HEK293 (cell line): ENCODE data around the gene ATXN1L.
A peak's percentile ranks its signal among the peaks of the same experiment; 100 is the strongest.

Experiments used
- ATF2 ChIP-seq: fragments of 450-650 bp; formaldehyde crosslinking; IDR thresholded peaks from 2 replicates; pipeline ENCODE4 v1.5.1; 2016; ENCODE audit warnings: missing biosample characterization, missing genetic modification characterization, low read depth
- BCL6B ChIP-seq: fragments of 450-650 bp; formaldehyde crosslinking; IDR thresholded peaks from 2 replicates; pipeline ENCODE4 v1.5.1; 2017; ENCODE audit warnings: missing biosample characterization, missing genetic modification characterization
- GLI2 ChIP-seq: fragments of 450-650 bp; formaldehyde crosslinking; IDR thresholded peaks from 2 replicates; pipeline ENCODE4; 2017; ENCODE audit warnings: missing biosample characterization, missing genetic modification characterization, low read depth, borderline replicate concordance
- IKZF3 ChIP-seq: fragments of 450-650 bp; IDR thresholded peaks from 2 replicates; pipeline ENCODE4 v1.5.0; 2018; ENCODE audit warnings: missing biosample characterization, mild to moderate bottlenecking, missing genetic modification characterization, moderate library complexity
- KLF1 ChIP-seq: fragments of 450-650 bp; formaldehyde crosslinking; IDR thresholded peaks from 2 replicates; pipeline ENCODE4 v1.5.1; 2016; ENCODE audit warnings: missing biosample characterization, missing genetic modification characterization
- KLF8 ChIP-seq: fragments of 450-650 bp; formaldehyde crosslinking; IDR thresholded peaks from 2 replicates; pipeline ENCODE4 v1.5.1; 2016; ENCODE audit warnings: missing biosample characterization, missing genetic modification characterization
- MEIS1 ChIP-seq: sonication (generic); formaldehyde crosslinking; IDR thresholded peaks from 2 replicates; pipeline ENCODE4 v1.8.1; 2022; ENCODE audit warnings: missing genetic modification reagents, mild to moderate bottlenecking, borderline replicate concordance
- PBX3 ChIP-seq: sonication (generic); formaldehyde crosslinking; IDR thresholded peaks from 2 replicates; pipeline ENCODE4 v1.8.1; 2022; ENCODE audit warnings: mild to moderate bottlenecking, moderate library complexity, missing genetic modification reagents
- PRDM6 ChIP-seq: fragments of 450-650 bp; formaldehyde crosslinking; IDR thresholded peaks from 2 replicates; pipeline ENCODE4 v1.5.1; 2017; ENCODE audit warnings: missing biosample characterization, missing genetic modification characterization
- RBAK ChIP-seq: fragments of 450-650 bp; formaldehyde crosslinking; IDR thresholded peaks from 2 replicates; pipeline ENCODE4 v1.5.1; 2016; ENCODE audit warnings: missing biosample characterization, missing genetic modification characterization
- SCRT1 ChIP-seq: fragments of 450-650 bp; formaldehyde crosslinking; IDR thresholded peaks from 2 replicates; pipeline ENCODE4 v1.5.1; 2016; ENCODE audit warnings: missing biosample characterization, missing genetic modification characterization, borderline replicate concordance
- SP7 ChIP-seq: fragments of 450-650 bp; formaldehyde crosslinking; IDR thresholded peaks from 2 replicates; pipeline ENCODE4 v1.5.1; 2016; ENCODE audit warnings: missing biosample characterization, missing genetic modification characterization
- ZBTB20 ChIP-seq: fragments of 450-650 bp; formaldehyde crosslinking; IDR thresholded peaks from 2 replicates; pipeline ENCODE4 v1.5.1; 2016; ENCODE audit warnings: missing biosample characterization, missing genetic modification characterization
- ZBTB21 ChIP-seq: fragments of 450-650 bp; formaldehyde crosslinking; IDR thresholded peaks from 2 replicates; pipeline ENCODE4 v1.5.1; 2017; ENCODE audit warnings: missing biosample characterization, missing genetic modification characterization
- ZFP41 ChIP-seq: fragments of 450-650 bp; formaldehyde crosslinking; IDR thresholded peaks from 2 replicates; pipeline ENCODE4 v1.5.1; 2016; ENCODE audit warnings: missing biosample characterization, missing genetic modification characterization, borderline replicate concordance
- ZNF140 ChIP-seq: fragments of 450-650 bp; formaldehyde crosslinking; IDR thresholded peaks from 2 replicates; pipeline ENCODE4 v1.5.1; 2016; ENCODE audit warnings: missing biosample characterization, missing genetic modification characterization
- ZNF266 ChIP-seq: fragments of 450-650 bp; formaldehyde crosslinking; IDR thresholded peaks from 2 replicates; pipeline ENCODE4 v1.5.1; 2016; ENCODE audit warnings: missing biosample characterization, missing genetic modification characterization, low read depth
- ZNF292 ChIP-seq: fragments of 450-650 bp; formaldehyde crosslinking; IDR thresholded peaks from 2 replicates; pipeline ENCODE4 v1.5.1; 2016; ENCODE audit warnings: low read depth, missing biosample characterization, missing genetic modification characterization, borderline replicate concordance
- ZNF473 ChIP-seq: fragments of 450-650 bp; formaldehyde crosslinking; IDR thresholded peaks from 2 replicates; pipeline ENCODE4 v1.5.1; 2017; ENCODE audit warnings: missing biosample characterization, missing genetic modification characterization
- ZNF488 ChIP-seq: fragments of 450-650 bp; formaldehyde crosslinking; IDR thresholded peaks from 2 replicates; pipeline ENCODE4 v1.5.1; 2016; ENCODE audit warnings: missing biosample characterization, missing genetic modification characterization
- ZNF571 ChIP-seq: fragments of 450-650 bp; formaldehyde crosslinking; IDR thresholded peaks from 2 replicates; pipeline ENCODE4 v1.5.0; 2017; ENCODE audit warnings: missing biosample characterization, missing genetic modification characterization
- ZNF580 ChIP-seq: fragments of 450-650 bp; formaldehyde crosslinking; IDR thresholded peaks from 2 replicates; pipeline ENCODE4 v1.5.1; 2016; ENCODE audit warnings: missing biosample characterization, missing genetic modification characterization
- ZNF626 ChIP-seq: fragments of 450-650 bp; sonication (Bioruptor Pico); formaldehyde crosslinking; IDR thresholded peaks from 2 replicates; pipeline ENCODE4 v1.5.1; 2018; ENCODE audit warnings: missing biosample characterization, missing genetic modification characterization, inconsistent platforms
- ZNF645 ChIP-seq: fragments of 450-650 bp; formaldehyde crosslinking; IDR thresholded peaks from 2 replicates; pipeline ENCODE4; 2016; ENCODE audit warnings: missing biosample characterization, missing genetic modification characterization
- ZNF677 ChIP-seq: fragments of 450-650 bp; IDR thresholded peaks from 2 replicates; pipeline ENCODE4 v1.5.0; 2018; ENCODE audit warnings: missing biosample characterization, mild to moderate bottlenecking, missing genetic modification characterization, moderate library complexity
- ZNF76 ChIP-seq: fragments of 450-650 bp; formaldehyde crosslinking; IDR thresholded peaks from 2 replicates; pipeline ENCODE4; 2016; ENCODE audit warnings: low read depth, missing biosample characterization, missing genetic modification characterization, borderline replicate concordance
- ZNF792 ChIP-seq: fragments of 450-650 bp; formaldehyde crosslinking; IDR thresholded peaks from 2 replicates; pipeline ENCODE4 v1.5.1; 2016; ENCODE audit warnings: missing biosample characterization, missing genetic modification characterization
- ZSCAN30 ChIP-seq: fragments of 450-650 bp; IDR thresholded peaks from 2 replicates; pipeline ENCODE4 v1.5.1; 2018; ENCODE audit warnings: missing biosample characterization, mild to moderate bottlenecking, missing genetic modification characterization, moderate library complexity
- ZSCAN4 ChIP-seq: fragments of 450-650 bp; formaldehyde crosslinking; IDR thresholded peaks from 2 replicates; pipeline ENCODE4 v1.5.1; 2017; ENCODE audit warnings: missing biosample characterization, missing genetic modification characterization

The ATXN1L gene

GRCh38 chr16:71808593-71809459, 37.0 kb upstream of the ATXN1L start, which contains the start of gene AP1G1 (continued):
- TF ChIP-seq PRDM6 (no peak; the same call in 1 of the 2 replicates), ZNF677 (tag by site-specific recombination) (no peak), ZNF140 (no peak), ZBTB20 (tag by site-specific recombination) (peak; percentile 74; the same call in 1 of the 2 replicates), GLI2 (tag by site-specific recombination) (no peak), ZNF626 (tag by site-specific recombination) (peak; percentile 64; the same call in 1 of the 2 replicates), ZNF580 (peak; percentile 100), ZBTB21 (peak; percentile 98), ZNF792 (peak; percentile 47; the same call in 1 of the 2 replicates), ZSCAN30 (tag by site-specific recombination) (peak; percentile 57; the same call in 1 of the 2 replicates), ZSCAN4 (tag by site-specific recombination) (0 out of 2 replicates have a peak, but pooled peaks have one; percentile 33), ZNF473 (tag by site-specific recombination) (no peak), ZNF266 (tag by site-specific recombination) (no peak), SP7 (peak; percentile 96), KLF8 (tag by site-specific recombination) (peak; percentile 86; the same call in 1 of the 2 replicates), ZNF76 (peak; percentile 86), PBX3 (CRISPR knock-in tag) (0 out of 2 replicates have a peak, but pooled peaks have one; percentile 55), IKZF3 (tag by site-specific recombination) (peak; percentile 31; the same call in 1 of the 2 replicates), ZNF645 (tag by site-specific recombination) (no peak), MEIS1 (no peak), RBAK (no peak), SCRT1 (tag by site-specific recombination) (0 out of 2 replicates have a peak, but pooled peaks have one; percentile 23), ZFP41 (tag by site-specific recombination) (peak; percentile 21; the same call in 1 of the 2 replicates), ZNF488 (tag by site-specific recombination) (no peak), KLF1 (tag by site-specific recombination) (peak; percentile 62), ATF2 (tag by site-specific recombination) (peak; percentile 53), BCL6B (tag by site-specific recombination) (no peak), ZNF571 (tag by site-specific recombination) (no peak), ZNF292 (tag by site-specific recombination) (no peak)
